OCI-LY7 (cell line): ENCODE data around the gene PRRT1B. TPM values are rescaled to one million over a fixed set of nuclear protein-coding genes. Genes with fewer than 3 reads are reported as not detected.

Source experiments
- BruUV-seq: library from RNA; stranded (reverse); fragments of 400-500 nt; replicated peaks from 2 replicates; lab custom pipeline; 2021; lab: Mats Ljungman, UMichigan
- CTCF ChIA-PET: fragments of 300-600 bp; sonication (Branson Sonifier 250); formaldehyde crosslinking; loops from one replicate; lab custom pipeline; 2022; ENCODE audit warnings: antibody characterized with exemption; ENCODE audit not compliant: unreplicated experiment; lab: Charles Lee
- POLR2A ChIA-PET: fragments of 300-600 bp; sonication (Branson Sonifier 250); formaldehyde crosslinking; loops from one replicate; lab custom pipeline; 2022; ENCODE audit warnings: antibody characterized with exemption; lab: Charles Lee
- DNase-seq: peaks from one replicate; pipeline ENCODE4 v3.0.0-alpha.2; 2015; ENCODE audit warnings: low spot score
- H2AFZ ChIP-seq: fragments of 200-600 bp; sonication (generic), shearing (Covaris generic); 2 replicates; pipeline ENCODE4 v1.6.1; 2014; ENCODE audit warnings: mild to moderate bottlenecking, antibody characterized with exemption, low read length, moderate library complexity
- H3K27ac ChIP-seq: fragments of 200-600 bp; sonication (generic); 2 replicates; pipeline ENCODE4 v1.5.1; 2014; ENCODE audit warnings: mixed run types, low read depth, mild to moderate bottlenecking, moderate library complexity, low read length, inconsistent platforms; ENCODE audit not compliant: poor library complexity, severe bottlenecking
- H3K36me3 ChIP-seq: fragments of 200-600 bp; sonication (generic); 2 replicates; pipeline ENCODE4 v1.6.1; 2014; ENCODE audit warnings: mild to moderate bottlenecking, antibody characterized with exemption, low read length, moderate library complexity, mixed read lengths; ENCODE audit not compliant: insufficient read depth
- H3K4me1 ChIP-seq: fragments of 200-600 bp; sonication (generic); 2 replicates; pipeline ENCODE4 v1.5.1; 2014; ENCODE audit warnings: mild to moderate bottlenecking, low read length; ENCODE audit not compliant: insufficient read depth, poor library complexity, severe bottlenecking
- H3K4me2 ChIP-seq: fragments of 200-600 bp; sonication (generic); 2 replicates; pipeline ENCODE4 v1.6.1; 2014; ENCODE audit warnings: mild to moderate bottlenecking, low read length
- H3K4me3 ChIP-seq: fragments of 200-600 bp; sonication (generic); 2 replicates; pipeline ENCODE4 v1.5.1; 2014; ENCODE audit warnings: mild to moderate bottlenecking, low read depth, low read length; ENCODE audit not compliant: poor library complexity, severe bottlenecking
- H3K79me2 ChIP-seq: fragments of 200-600 bp; sonication (generic); 2 replicates; pipeline ENCODE4 v1.6.1; 2016; ENCODE audit warnings: low read depth, mild to moderate bottlenecking, low read length, moderate library complexity, mixed read lengths; ENCODE audit not compliant: insufficient read depth
- H3K9me2 ChIP-seq: fragments of 200-600 bp; sonication (generic); 2 replicates; pipeline ENCODE4 v1.6.1; 2016; ENCODE audit warnings: mild to moderate bottlenecking, low read length, mixed read lengths; ENCODE audit not compliant: insufficient read depth
- H3K9me3 ChIP-seq: fragments of 200-600 bp; sonication (generic); 2 replicates; pipeline ENCODE4 v1.6.1; 2014; ENCODE audit warnings: mild to moderate bottlenecking, mixed run types, low read length, mixed read lengths
- H4K20me1 ChIP-seq: fragments of 200-600 bp; sonication (generic); 2 replicates; pipeline ENCODE4 v1.6.1; 2014; ENCODE audit warnings: mild to moderate bottlenecking, antibody characterized with exemption, low read length, moderate library complexity, mixed read lengths; ENCODE audit not compliant: insufficient read depth
- CTCF ChIP-seq: fragments of 200-600 bp; sonication (generic); conservative IDR thresholded peaks from 2 replicates; pipeline ENCODE4 v1.5.1; 2014; ENCODE audit warnings: mild to moderate bottlenecking, antibody characterized with exemption, low read length, moderate library complexity, mixed read lengths
- EZH2phosphoT487 ChIP-seq: fragments of 200-600 bp; sonication (generic); IDR thresholded peaks from 2 replicates; pipeline ENCODE4 v1.6.1; 2018; ENCODE audit warnings: low read depth, borderline replicate concordance, mild to moderate bottlenecking, mixed run types, antibody characterized with exemption, low read length, moderate library complexity, mixed read lengths
- intact Hi-C: fragments of 100-400 bp; cut with micrococcal nuclease; formaldehyde crosslinking; loops from one replicate; pipeline ENCODE4 v1.10.0; 2022; ENCODE audit not compliant: unreplicated experiment
- total RNA-seq, 2 experiments: library from RNA; depleted of rRNA in 1 of 2; stranded (reverse); fragments of >200 nt in 1 of 2; shearing (Covaris generic) in 1 of 2; gene quantifications; 2 replicates each; pipeline ENCODE4 v1.2.3, GENCODE V29; 2014 to 2022

PRRT1B gene
- total RNA-seq, 2 experiments from 2014 or later, result not detected

- POLR2A ChIA-PET, result interaction anchor here (0.5 kb wide), 2 partner anchors 73 to 1302 kb away, joined by 3 to 4 read pairs; no protein-coding TSS in a partner anchor
- H3K9me2 ChIP-seq, result no peaks in the 10 kb centered on the region
- BruUV-seq, result no TSS peak
- H3K9me3 ChIP-seq, result no peaks in the 10 kb centered on the region
- H4K20me1 ChIP-seq, result no peaks in the 10 kb centered on the region
- H3K27ac ChIP-seq, result no peak overlapping the region
- no peak for DNase-seq
- H3K4me2 ChIP-seq, result no peak overlapping the region
- H3K36me3 ChIP-seq, result peaks cover 97% of the 10 kb centered on the region
- TF ChIP-seq CTCF, result no peak
- TF ChIP-seq EZH2phosphoT487, result no peak
- no peaks in the 10 kb centered on the region for H3K79me2 ChIP-seq
- H3K4me1 ChIP-seq, result no peaks in the 10 kb centered on the region
- CTCF ChIA-PET, result interaction anchor here (0.6 kb wide), 1 partner anchor 154 kb away, joined by 3 read pairs; no protein-coding TSS in a partner anchor
- H3K4me3 ChIP-seq, result no peak overlapping the region
- intact Hi-C loops, result loop anchor here (1.0 to 2.0 kb wide), 2 partner anchors 147 to 155 kb away; no protein-coding TSS in a partner anchor
- H2AFZ ChIP-seq, result no peak overlapping the region
Measured at GRCh38 chr9:131591845-131592208, 46.5 kb downstream of the PRRT1B start.

- no peak overlapping the region for H3K27ac ChIP-seq
- BruUV-seq, result no TSS peak
- no peaks in the 10 kb centered on the region for H3K4me1 ChIP-seq
- H3K4me3 ChIP-seq, result no peak overlapping the region
- no peak for DNase-seq
- H3K79me2 ChIP-seq, result no peaks in the 10 kb centered on the region
- no peaks in the 10 kb centered on the region for H3K9me3 ChIP-seq
- no peak overlapping the region for H3K4me2 ChIP-seq
- peaks cover 99% of the 10 kb centered on the region for H3K36me3 ChIP-seq
- H3K9me2 ChIP-seq, result no peaks in the 10 kb centered on the region
- ChIA-PET POLR2A (no interaction called here), CTCF (no interaction called here)
- TF ChIP-seq EZH2phosphoT487, result no peak
- TF ChIP-seq CTCF, result no peak
- intact Hi-C loops, result no loop called here
- H2AFZ ChIP-seq, result no peak overlapping the region
- no peaks in the 10 kb centered on the region for H4K20me1 ChIP-seq
Measured at GRCh38 chr9:131593091-131593820, 47.9 kb downstream of the PRRT1B start.
